GM23248 (cell line): ENCODE data around the gene SNAPC4.

Experiments used
- EZH2 ChIP-seq: fragments of 200-600 bp; sonication (generic); IDR thresholded peaks from 2 replicates; pipeline ENCODE4 v1.6.1; 2018; ENCODE audit warnings: antibody characterized with exemption, mild to moderate bottlenecking; ENCODE audit not compliant: insufficient read depth, poor library complexity, severe bottlenecking
- EZH2phosphoT487 ChIP-seq: fragments of 200-600 bp; sonication (generic); IDR thresholded peaks from 2 replicates; pipeline ENCODE4 v1.6.1; 2018; ENCODE audit warnings: antibody characterized with exemption, moderate library complexity, mild to moderate bottlenecking, low read depth; ENCODE audit not compliant: insufficient read depth

GRCh38 chr9:136422876-136423275 is 22.9 kb upstream of the SNAPC4 start:
- TF ChIP-seq EZH2 (no peak), EZH2phosphoT487 (no peak)
